Measurements from ENCODE around the gene CHST11. TPM values are rescaled to one million over a fixed set of nuclear protein-coding genes. Genes with fewer than 3 reads are reported as not detected.

CHST11 gene
- total and polyA plus RNA-seq, 2 of the 4 experiments (the other 2 are of a cell fraction): 1.4 to 2.7 TPM

DNA sequence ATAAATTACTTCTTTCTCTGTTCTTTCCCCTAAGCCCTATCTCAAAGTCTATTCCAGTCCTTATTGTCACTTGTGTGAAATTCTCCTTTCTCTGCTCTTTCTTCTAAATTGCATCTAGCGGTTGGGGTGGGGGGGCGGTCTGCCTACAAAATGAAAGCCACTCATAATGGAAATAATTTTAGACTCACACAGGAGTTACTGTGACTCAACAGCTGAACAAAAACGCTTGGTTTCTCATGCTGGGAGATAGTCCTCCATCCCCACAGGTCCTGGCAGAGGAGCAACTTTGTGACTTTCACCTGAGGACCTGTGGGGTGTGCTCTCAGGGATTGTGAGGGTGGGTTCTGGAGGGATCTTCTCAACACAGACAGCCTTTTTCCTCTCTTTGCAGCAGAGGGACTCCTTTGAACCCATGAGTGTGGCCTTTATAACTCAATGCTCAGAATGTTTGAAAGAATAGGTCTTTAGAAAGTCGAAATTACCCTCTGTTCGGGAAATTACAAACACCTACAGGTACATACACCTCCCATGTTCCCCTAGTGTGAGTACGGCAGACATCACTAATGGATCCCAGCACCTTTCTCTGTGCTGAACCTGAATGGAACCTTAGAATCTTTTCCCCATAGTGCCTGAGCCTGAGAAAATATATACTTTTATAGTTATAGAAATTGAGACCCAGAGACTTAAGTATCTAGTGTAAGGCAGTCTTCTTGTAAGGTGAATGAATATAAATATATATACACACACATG is 109.7 kb downstream of the CHST11 start:
- H3K18ac ChIP-seq (ENCODE audit: low read depth, low read length): no peak overlapping the region
- H3K36me3 ChIP-seq (ENCODE audit: control insufficient read depth, insufficient read depth, low read length): no peaks in the 10 kb centered on the region
- TF ChIP-seq NFE2L2 (IDR thresholded peaks at IDR 0.05; ENCODE audit: low read depth, low read length) (no peak), RAD21 (IDR thresholded peaks at IDR 0.05; ENCODE audit: low read length) (no peak), POLR2A (IDR thresholded peaks at IDR 0.05; ENCODE audit: low read depth, low read length) (no peak), CEBPB (IDR thresholded peaks at IDR 0.05; ENCODE audit: low read depth, low read length) (no peak), RFX5 (IDR thresholded peaks at IDR 0.05; ENCODE audit: low read depth, low read length) (no peak), MAZ (IDR thresholded peaks at IDR 0.05; ENCODE audit: borderline replicate concordance, low read depth, low read length) (no peak), MXI1 (IDR thresholded peaks at IDR 0.05; ENCODE audit: borderline replicate concordance, low read depth, low read length) (no peak), SMC3 (IDR thresholded peaks at IDR 0.05; ENCODE audit: low read depth, low read length) (no peak), RCOR1 (IDR thresholded peaks at IDR 0.05; ENCODE audit: insufficient replicate concordance, low read length) (no peak), CHD1 (IDR thresholded peaks at IDR 0.05; ENCODE audit: low read depth, low read length) (no peak), MAFK (IDR thresholded peaks at IDR 0.05; ENCODE audit: low read depth, low read length) (no peak), FOS (IDR thresholded peaks at IDR 0.05; ENCODE audit: low read depth, low read length) (no peak), BHLHE40 (IDR thresholded peaks at IDR 0.05; ENCODE audit: low read depth, low read length) (no peak)
- TF ChIP-seq, protein P1, sequence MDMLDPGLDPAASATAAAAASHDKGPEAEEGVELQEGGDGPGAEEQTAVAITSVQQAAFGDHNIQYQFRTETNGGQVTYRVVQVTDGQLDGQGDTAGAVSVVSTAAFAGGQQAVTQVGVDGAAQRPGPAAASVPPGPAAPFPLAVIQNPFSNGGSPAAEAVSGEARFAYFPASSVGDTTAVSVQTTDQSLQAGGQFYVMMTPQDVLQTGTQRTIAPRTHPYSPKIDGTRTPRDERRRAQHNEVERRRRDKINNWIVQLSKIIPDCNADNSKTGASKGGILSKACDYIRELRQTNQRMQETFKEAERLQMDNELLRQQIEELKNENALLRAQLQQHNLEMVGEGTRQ (IDR thresholded peaks at IDR 0.05; ENCODE audit: low read depth, low read length): no peak
- TF ChIP-seq, protein P2, sequence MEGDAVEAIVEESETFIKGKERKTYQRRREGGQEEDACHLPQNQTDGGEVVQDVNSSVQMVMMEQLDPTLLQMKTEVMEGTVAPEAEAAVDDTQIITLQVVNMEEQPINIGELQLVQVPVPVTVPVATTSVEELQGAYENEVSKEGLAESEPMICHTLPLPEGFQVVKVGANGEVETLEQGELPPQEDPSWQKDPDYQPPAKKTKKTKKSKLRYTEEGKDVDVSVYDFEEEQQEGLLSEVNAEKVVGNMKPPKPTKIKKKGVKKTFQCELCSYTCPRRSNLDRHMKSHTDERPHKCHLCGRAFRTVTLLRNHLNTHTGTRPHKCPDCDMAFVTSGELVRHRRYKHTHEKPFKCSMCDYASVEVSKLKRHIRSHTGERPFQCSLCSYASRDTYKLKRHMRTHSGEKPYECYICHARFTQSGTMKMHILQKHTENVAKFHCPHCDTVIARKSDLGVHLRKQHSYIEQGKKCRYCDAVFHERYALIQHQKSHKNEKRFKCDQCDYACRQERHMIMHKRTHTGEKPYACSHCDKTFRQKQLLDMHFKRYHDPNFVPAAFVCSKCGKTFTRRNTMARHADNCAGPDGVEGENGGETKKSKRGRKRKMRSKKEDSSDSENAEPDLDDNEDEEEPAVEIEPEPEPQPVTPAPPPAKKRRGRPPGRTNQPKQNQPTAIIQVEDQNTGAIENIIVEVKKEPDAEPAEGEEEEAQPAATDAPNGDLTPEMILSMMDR (conservative IDR thresholded peaks at IDR 0.05; ENCODE audit: low read depth, low read length): no peak
- TF ChIP-seq, protein P3, sequence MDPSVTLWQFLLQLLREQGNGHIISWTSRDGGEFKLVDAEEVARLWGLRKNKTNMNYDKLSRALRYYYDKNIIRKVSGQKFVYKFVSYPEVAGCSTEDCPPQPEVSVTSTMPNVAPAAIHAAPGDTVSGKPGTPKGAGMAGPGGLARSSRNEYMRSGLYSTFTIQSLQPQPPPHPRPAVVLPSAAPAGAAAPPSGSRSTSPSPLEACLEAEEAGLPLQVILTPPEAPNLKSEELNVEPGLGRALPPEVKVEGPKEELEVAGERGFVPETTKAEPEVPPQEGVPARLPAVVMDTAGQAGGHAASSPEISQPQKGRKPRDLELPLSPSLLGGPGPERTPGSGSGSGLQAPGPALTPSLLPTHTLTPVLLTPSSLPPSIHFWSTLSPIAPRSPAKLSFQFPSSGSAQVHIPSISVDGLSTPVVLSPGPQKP (IDR thresholded peaks at IDR 0.05; ENCODE audit: borderline replicate concordance, low read depth, low read length): no peak
- H4K5ac ChIP-seq (ENCODE audit: low read depth, low read length): no peak overlapping the region
- no peak overlapping the region for H3K4ac ChIP-seq (ENCODE audit: low read depth, low read length)
- H3K27ac ChIP-seq (ENCODE audit: insufficient read depth, low read length): no peak overlapping the region
- no peaks in the 10 kb centered on the region for H3K79me1 ChIP-seq (ENCODE audit: low read depth in 1 of 2, low read length in 2 of 2)
- no peak overlapping the region for H2AFZ ChIP-seq (replicated peaks; ENCODE audit: low read length, poor library complexity)
- H3K9me3 ChIP-seq (ENCODE audit: control insufficient read depth, insufficient read depth, low read length): peaks cover 8% of the 10 kb centered on the region
- H3K4me2 ChIP-seq (ENCODE audit: low read depth, low read length): no peak overlapping the region
- dilution Hi-C loops (cut with HindIII; ENCODE audit: low sequenced_read_pairs, unreplicated experiment) (no loop called here), in situ Hi-C loops (cut with MboI; ENCODE audit: low sequenced_read_pairs) (no loop called here), intact Hi-C loops (cut with micrococcal nuclease) (no loop called here)
- no peak overlapping the region for H3K56ac ChIP-seq (ENCODE audit: extremely low read depth, insufficient read depth, low read length)
- no peak overlapping the region for H3K23ac ChIP-seq (ENCODE audit: low read depth, low read length)
- no peak overlapping the region for H2BK5ac ChIP-seq (ENCODE audit: low read depth, low read length, poor library complexity, severe bottlenecking)
- no TSS peak for BruUV-seq (replicated peaks)
- no peak overlapping the region for H2BK120ac ChIP-seq (ENCODE audit: low read depth, low read length)
- H3K14ac ChIP-seq (replicated peaks; ENCODE audit: low read depth, low read length): no peak overlapping the region
- WGBS, 2 experiments (ENCODE audit: extremely low coverage in 2 of 2, insufficient read length in 1 of 2): no CpG with 5 or more reads among the region's 6 CpGs
- no peak overlapping the region for H2BK20ac ChIP-seq (ENCODE audit: low read depth, low read length)
- no peak overlapping the region for H4K91ac ChIP-seq (ENCODE audit: insufficient read depth, low read depth, low read length)
- no peak overlapping the region for H3K9ac ChIP-seq (ENCODE audit: low read depth, low read length)
- H2AK9ac ChIP-seq (replicated peaks; ENCODE audit: low read depth, low read length, poor library complexity): no peak overlapping the region
- H3K27me3 ChIP-seq (ENCODE audit: control insufficient read depth, insufficient read depth, low read length): peaks cover 10% of the 10 kb centered on the region
- ATAC-seq (ENCODE audit: low read depth) (no peak), DNase-seq (no peak)
- ChIA-PET POLR2A (ENCODE audit: unreplicated experiment) (no interaction called here), CTCF (interaction anchor here (0.7 kb wide), 1 partner anchor 64 kb away, joined by 3 read pairs; no protein-coding TSS in a partner anchor)
- no peak overlapping the region for H3K4me3 ChIP-seq (ENCODE audit: insufficient read depth, low read depth, low read length)
- H3K9me1 ChIP-seq (ENCODE audit: insufficient read depth, low read length): peaks cover 2% of the 10 kb centered on the region; the same call in 1 of the 2 replicates
- H2AK5ac ChIP-seq (ENCODE audit: low read depth, low read length): no peak overlapping the region
- H2BK15ac ChIP-seq (ENCODE audit: low read depth, low read length): no peak overlapping the region
- no peaks in the 10 kb centered on the region for H4K20me1 ChIP-seq (ENCODE audit: insufficient read depth, low read length)
- no peak overlapping the region for H4K8ac ChIP-seq (ENCODE audit: low read depth in 2 of 2, low read length in 2 of 2)
- no peaks in the 10 kb centered on the region for H3K4me1 ChIP-seq (ENCODE audit: control insufficient read depth, insufficient read depth, low read length)
